Glomerular endothelial cell (primary cell): ENCODE measurements around the gene GFOD2. TPM values are rescaled to one million over a fixed set of nuclear protein-coding genes. Genes with fewer than 3 reads are reported as not detected.

ENCODE experiments used
- DNase-seq: peaks from one replicate; pipeline ENCODE4 v3.0.0-alpha.2; 2011; ENCODE audit warnings: low read depth, low spot score; ENCODE audit errors: extremely low read depth
- total RNA-seq: library from RNA; depleted of rRNA; stranded (reverse); fragments of >200 nt; gene quantifications from 2 replicates; pipeline ENCODE4 v1.2.3, GENCODE V29; 2015

The GFOD2 gene
- total RNA-seq, 1 donor from 2014 or later = 35.7 TPM

- DNase-seq = no peak
Measured at GRCh38 chr16:67733734-67734470, 14.8 kb upstream of the GFOD2 start.

- no peak for DNase-seq
Measured at GRCh38 chr16:67731753-67732095, 12.6 kb upstream of the GFOD2 start.

- no peak for DNase-seq
Measured at GRCh38 chr16:67731071-67731752, 12.1 kb upstream of the GFOD2 start.

- no peak for DNase-seq
Measured at GRCh38 chr16:67730326-67730725, 11.2 kb upstream of the GFOD2 start.

- no peak for DNase-seq
Measured at GRCh38 chr16:67729636-67730248, 10.6 kb upstream of the GFOD2 start.

- DNase-seq = no peak
Measured at GRCh38 chr16:67727521-67728485, 8.7 kb upstream of the GFOD2 start.

GRCh38 chr16:67726106-67727034 lies 7.3 kb upstream of the GFOD2 start:
- DNase-seq = no peak

GRCh38 chr16:67723911-67724305 lies 4.8 kb upstream of the GFOD2 start:
- DNase-seq = no peak

GRCh38 chr16:67723151-67723910 lies 4.2 kb upstream of the GFOD2 start:
- no peak for DNase-seq

- no peak for DNase-seq
Measured at GRCh38 chr16:67720236-67720635, 1.1 kb upstream of the GFOD2 start.

- no peak for DNase-seq
Measured at GRCh38 chr16:67719778-67720144, 645 bp upstream of the GFOD2 start.

- no peak for DNase-seq
Measured at GRCh38 chr16:67718668-67719047, 458 bp downstream of the GFOD2 start.

- DNase-seq = no peak
Measured at GRCh38 chr16:67716097-67716496, 3.0 kb downstream of the GFOD2 start.

- DNase-seq = no peak
Measured at GRCh38 chr16:67714522-67714921, 4.6 kb downstream of the GFOD2 start.

GRCh38 chr16:67713647-67714273 lies 5.4 kb downstream of the GFOD2 start:
- no peak for DNase-seq

GRCh38 chr16:67710607-67711006 lies 8.5 kb downstream of the GFOD2 start:
- DNase-seq = no peak

GRCh38 chr16:67709050-67709449 lies 10.1 kb downstream of the GFOD2 start:
- no peak for DNase-seq

- no peak for DNase-seq
Measured at GRCh38 chr16:67708368-67708771, 10.7 kb downstream of the GFOD2 start.

- DNase-seq = no peak
Measured at GRCh38 chr16:67707790-67708189, 11.3 kb downstream of the GFOD2 start.
